HepG2 (cell line): ENCODE data around the gene NXN.

Experiments
- CTCF ChIP-seq: sonication (generic); formaldehyde crosslinking; IDR thresholded peaks from 2 replicates; pipeline ENCODE4 v1.5.0; 2020; ENCODE audit warnings: mild to moderate bottlenecking, missing genetic modification reagents, moderate library complexity
- EP300 ChIP-seq, 3 experiments: sonication (generic) in 1 of 3; formaldehyde crosslinking in 1 of 3; IDR thresholded peaks; 2 replicates each; pipeline versions ENCODE4 v1.5.1 to v1.6.1; 2011 to 2020; ENCODE audit warnings: low read depth in 2 of 3, low read length in 2 of 3, borderline replicate concordance in 1 of 3, improper control_type of control experiment in 1 of 3, mild to moderate bottlenecking in 1 of 3, missing genetic modification reagents in 1 of 3, moderate library complexity in 1 of 3
- ETS1 ChIP-seq: sonication (generic); formaldehyde crosslinking; IDR thresholded peaks from 2 replicates; pipeline ENCODE4 v1.4.0; 2020; ENCODE audit warnings: missing genetic modification reagents
- GLI4 ChIP-seq: sonication (generic); formaldehyde crosslinking; IDR thresholded peaks from 2 replicates; pipeline ENCODE4 v1.5.1; 2020; ENCODE audit warnings: missing genetic modification reagents, mild to moderate bottlenecking, moderate library complexity, borderline replicate concordance
- PCBP2 ChIP-seq: fragments of 200-400 bp; formaldehyde crosslinking; optimal IDR thresholded peaks from 2 replicates; pipeline ENCODE3; 2018; ENCODE audit warnings: low read length, low read depth; ENCODE audit not compliant: poor library complexity, severe bottlenecking
- SALL1 ChIP-seq: sonication (generic); formaldehyde crosslinking; IDR thresholded peaks from 2 replicates; pipeline ENCODE4 v1.8.0; 2022; ENCODE audit warnings: mild to moderate bottlenecking, missing genetic modification reagents
- ZBTB14 ChIP-seq: sonication (generic); formaldehyde crosslinking; IDR thresholded peaks from 2 replicates; pipeline ENCODE4 v1.4.0; 2020; ENCODE audit warnings: missing genetic modification reagents
- ZBTB7A ChIP-seq: sonication (generic); formaldehyde crosslinking; IDR thresholded peaks from 2 replicates; pipeline ENCODE4 v1.8.0; 2022; ENCODE audit warnings: mild to moderate bottlenecking, missing genetic modification reagents
- ZFP62 ChIP-seq: sonication (generic); formaldehyde crosslinking; IDR thresholded peaks from 2 replicates; pipeline ENCODE4 v1.4.0; 2020; ENCODE audit warnings: missing genetic modification reagents
- ZNF205 ChIP-seq: IDR thresholded peaks from 2 replicates; pipeline ENCODE4 v1.6.1; 2018; ENCODE audit warnings: missing biosample characterization, missing genetic modification reagents
- ZNF281 ChIP-seq: sonication (generic); formaldehyde crosslinking; IDR thresholded peaks from 2 replicates; pipeline ENCODE4 v1.4.0; 2020; ENCODE audit warnings: missing genetic modification reagents, borderline replicate concordance
- ZNF513 ChIP-seq: sonication (generic); formaldehyde crosslinking; conservative IDR thresholded peaks from 2 replicates; pipeline ENCODE4 v1.5.0; 2020; ENCODE audit warnings: missing genetic modification reagents
- ZSCAN29 ChIP-seq: sonication (generic); formaldehyde crosslinking; conservative IDR thresholded peaks from 2 replicates; pipeline ENCODE4 v1.4.0; 2020; ENCODE audit warnings: mild to moderate bottlenecking, missing genetic modification reagents

- no peak for TF ChIP-seq CTCF (CRISPR knock-in tag)
- TF ChIP-seq ETS1 (CRISPR knock-in tag), result no peak
- no peak for TF ChIP-seq ZBTB7A (CRISPR knock-in tag)
- no peak for TF ChIP-seq ZNF281 (CRISPR knock-in tag)
- no peak for TF ChIP-seq ZSCAN29 (CRISPR knock-in tag)
- TF ChIP-seq EP300 (IDR thresholded peaks at IDR 0.05; ENCODE audit: low read depth in 2 of 2, low read length in 2 of 2), result no peak
- no peak for TF ChIP-seq EP300 (CRISPR knock-in tag; IDR thresholded peaks at IDR 0.05; ENCODE audit: borderline replicate concordance)
- no peak for TF ChIP-seq ZNF513
- no peak for TF ChIP-seq ZFP62 (CRISPR knock-in tag)
- TF ChIP-seq ZBTB14 (CRISPR knock-in tag), result no peak
- no peak for TF ChIP-seq PCBP2
- TF ChIP-seq SALL1 (CRISPR knock-in tag), result no peak
- no peak for TF ChIP-seq ZNF205 (CRISPR knock-in tag)
- TF ChIP-seq GLI4 (CRISPR knock-in tag), result no peak
Measured at GRCh38 chr17:896953-897661, 82.5 kb downstream of the NXN start.
